ENCODE results near the gene OR8B8. TPM values are rescaled to one million over a fixed set of nuclear protein-coding genes. Genes with fewer than 3 reads are reported as not detected.

OR8B8 gene
- total RNA-seq, 1 experiment from 2014 or later: not detected

DNA sequence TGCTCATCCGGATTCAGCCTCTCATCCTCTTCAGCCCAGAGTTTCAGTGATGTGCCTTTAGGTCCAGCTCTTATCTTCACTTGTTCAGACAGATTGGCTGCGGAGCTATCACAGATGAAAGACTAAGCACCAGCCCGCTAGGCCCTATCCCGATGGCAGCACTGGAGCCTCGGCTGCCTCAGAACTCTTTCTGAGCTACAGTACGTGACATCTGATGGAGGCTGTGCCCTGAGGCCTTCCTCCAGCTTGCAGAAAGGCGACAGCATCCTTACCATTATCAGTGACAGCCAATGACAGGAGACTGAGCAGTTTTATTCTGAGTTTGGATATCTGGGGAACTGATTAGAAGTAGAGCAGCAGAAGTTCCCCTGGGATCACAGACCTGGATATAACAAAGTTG lies 4.0 kb downstream of the OR8B8 start:
- no peak for TF ChIP-seq ZNF138 (CRISPR knock-in tag; conservative IDR thresholded peaks at IDR 0.05)
- no peak for TF ChIP-seq ZNF671 (CRISPR knock-in tag; IDR thresholded peaks at IDR 0.05)
- TF ChIP-seq, protein P1, sequence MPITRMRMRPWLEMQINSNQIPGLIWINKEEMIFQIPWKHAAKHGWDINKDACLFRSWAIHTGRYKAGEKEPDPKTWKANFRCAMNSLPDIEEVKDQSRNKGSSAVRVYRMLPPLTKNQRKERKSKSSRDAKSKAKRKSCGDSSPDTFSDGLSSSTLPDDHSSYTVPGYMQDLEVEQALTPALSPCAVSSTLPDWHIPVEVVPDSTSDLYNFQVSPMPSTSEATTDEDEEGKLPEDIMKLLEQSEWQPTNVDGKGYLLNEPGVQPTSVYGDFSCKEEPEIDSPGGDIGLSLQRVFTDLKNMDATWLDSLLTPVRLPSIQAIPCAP (CRISPR knock-in tag; IDR thresholded peaks at IDR 0.05): no peak
- TF ChIP-seq RORB (CRISPR knock-in tag; IDR thresholded peaks at IDR 0.05): no peak
- TF ChIP-seq ZNF263 (CRISPR knock-in tag; IDR thresholded peaks at IDR 0.05; ENCODE audit: low read depth): no peak
- no peak for TF ChIP-seq ESRRA (CRISPR knock-in tag; IDR thresholded peaks at IDR 0.05; ENCODE audit: borderline replicate concordance)
- TF ChIP-seq NR3C1 (CRISPR knock-in tag; conservative IDR thresholded peaks at IDR 0.05; ENCODE audit: low read depth): no peak
- no peak for TF ChIP-seq ZNF416 (CRISPR knock-in tag; IDR thresholded peaks at IDR 0.05)
- no peak for TF ChIP-seq ZNF396 (CRISPR knock-in tag; IDR thresholded peaks at IDR 0.05; ENCODE audit: borderline replicate concordance)
- no peak for TF ChIP-seq FOXP4 (CRISPR knock-in tag; IDR thresholded peaks at IDR 0.05)
- TF ChIP-seq, protein P2, sequence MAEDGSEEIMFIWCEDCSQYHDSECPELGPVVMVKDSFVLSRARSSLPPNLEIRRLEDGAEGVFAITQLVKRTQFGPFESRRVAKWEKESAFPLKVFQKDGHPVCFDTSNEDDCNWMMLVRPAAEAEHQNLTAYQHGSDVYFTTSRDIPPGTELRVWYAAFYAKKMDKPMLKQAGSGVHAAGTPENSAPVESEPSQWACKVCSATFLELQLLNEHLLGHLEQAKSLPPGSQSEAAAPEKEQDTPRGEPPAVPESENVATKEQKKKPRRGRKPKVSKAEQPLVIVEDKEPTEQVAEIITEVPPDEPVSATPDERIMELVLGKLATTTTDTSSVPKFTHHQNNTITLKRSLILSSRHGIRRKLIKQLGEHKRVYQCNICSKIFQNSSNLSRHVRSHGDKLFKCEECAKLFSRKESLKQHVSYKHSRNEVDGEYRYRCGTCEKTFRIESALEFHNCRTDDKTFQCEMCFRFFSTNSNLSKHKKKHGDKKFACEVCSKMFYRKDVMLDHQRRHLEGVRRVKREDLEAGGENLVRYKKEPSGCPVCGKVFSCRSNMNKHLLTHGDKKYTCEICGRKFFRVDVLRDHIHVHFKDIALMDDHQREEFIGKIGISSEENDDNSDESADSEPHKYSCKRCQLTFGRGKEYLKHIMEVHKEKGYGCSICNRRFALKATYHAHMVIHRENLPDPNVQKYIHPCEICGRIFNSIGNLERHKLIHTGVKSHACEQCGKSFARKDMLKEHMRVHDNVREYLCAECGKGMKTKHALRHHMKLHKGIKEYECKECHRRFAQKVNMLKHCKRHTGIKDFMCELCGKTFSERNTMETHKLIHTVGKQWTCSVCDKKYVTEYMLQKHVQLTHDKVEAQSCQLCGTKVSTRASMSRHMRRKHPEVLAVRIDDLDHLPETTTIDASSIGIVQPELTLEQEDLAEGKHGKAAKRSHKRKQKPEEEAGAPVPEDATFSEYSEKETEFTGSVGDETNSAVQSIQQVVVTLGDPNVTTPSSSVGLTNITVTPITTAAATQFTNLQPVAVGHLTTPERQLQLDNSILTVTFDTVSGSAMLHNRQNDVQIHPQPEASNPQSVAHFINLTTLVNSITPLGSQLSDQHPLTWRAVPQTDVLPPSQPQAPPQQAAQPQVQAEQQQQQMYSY (CRISPR knock-in tag; IDR thresholded peaks at IDR 0.05): no peak
- no peak for TF ChIP-seq MXD4 (CRISPR knock-in tag; IDR thresholded peaks at IDR 0.05; ENCODE audit: borderline replicate concordance)
- TF ChIP-seq, protein P3, sequence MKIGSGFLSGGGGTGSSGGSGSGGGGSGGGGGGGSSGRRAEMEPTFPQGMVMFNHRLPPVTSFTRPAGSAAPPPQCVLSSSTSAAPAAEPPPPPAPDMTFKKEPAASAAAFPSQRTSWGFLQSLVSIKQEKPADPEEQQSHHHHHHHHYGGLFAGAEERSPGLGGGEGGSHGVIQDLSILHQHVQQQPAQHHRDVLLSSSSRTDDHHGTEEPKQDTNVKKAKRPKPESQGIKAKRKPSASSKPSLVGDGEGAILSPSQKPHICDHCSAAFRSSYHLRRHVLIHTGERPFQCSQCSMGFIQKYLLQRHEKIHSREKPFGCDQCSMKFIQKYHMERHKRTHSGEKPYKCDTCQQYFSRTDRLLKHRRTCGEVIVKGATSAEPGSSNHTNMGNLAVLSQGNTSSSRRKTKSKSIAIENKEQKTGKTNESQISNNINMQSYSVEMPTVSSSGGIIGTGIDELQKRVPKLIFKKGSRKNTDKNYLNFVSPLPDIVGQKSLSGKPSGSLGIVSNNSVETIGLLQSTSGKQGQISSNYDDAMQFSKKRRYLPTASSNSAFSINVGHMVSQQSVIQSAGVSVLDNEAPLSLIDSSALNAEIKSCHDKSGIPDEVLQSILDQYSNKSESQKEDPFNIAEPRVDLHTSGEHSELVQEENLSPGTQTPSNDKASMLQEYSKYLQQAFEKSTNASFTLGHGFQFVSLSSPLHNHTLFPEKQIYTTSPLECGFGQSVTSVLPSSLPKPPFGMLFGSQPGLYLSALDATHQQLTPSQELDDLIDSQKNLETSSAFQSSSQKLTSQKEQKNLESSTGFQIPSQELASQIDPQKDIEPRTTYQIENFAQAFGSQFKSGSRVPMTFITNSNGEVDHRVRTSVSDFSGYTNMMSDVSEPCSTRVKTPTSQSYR (CRISPR knock-in tag; IDR thresholded peaks at IDR 0.05): no peak
- no peak for TF ChIP-seq CDX4 (CRISPR knock-in tag; IDR thresholded peaks at IDR 0.05; ENCODE audit: borderline replicate concordance)
- no peak for TF ChIP-seq KAT7 (CRISPR knock-in tag; IDR thresholded peaks at IDR 0.05; ENCODE audit: borderline replicate concordance)
- TF ChIP-seq EMX1 (CRISPR knock-in tag; IDR thresholded peaks at IDR 0.05): no peak
- TF ChIP-seq, protein P4, sequence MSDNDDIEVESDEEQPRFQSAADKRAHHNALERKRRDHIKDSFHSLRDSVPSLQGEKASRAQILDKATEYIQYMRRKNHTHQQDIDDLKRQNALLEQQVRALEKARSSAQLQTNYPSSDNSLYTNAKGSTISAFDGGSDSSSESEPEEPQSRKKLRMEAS (CRISPR knock-in tag; IDR thresholded peaks at IDR 0.05): no peak
- no peak for TF ChIP-seq SOX15 (CRISPR knock-in tag; IDR thresholded peaks at IDR 0.05)
- TF ChIP-seq ATF1 (CRISPR knock-in tag; IDR thresholded peaks at IDR 0.05): no peak
- Mint-ChIP-seq H3K4me1 (no peaks in the 10 kb centered on the region), H3K4me3 (no peak overlapping the region), H3K36me3 (no peaks in the 10 kb centered on the region), H3K27ac (no peak overlapping the region), H3K9me3 (peaks cover 3% of the 10 kb centered on the region; the same call in 1 of the 2 replicates), H3K27me3 (ENCODE audit: low read depth) (no peaks in the 10 kb centered on the region; the same call in 1 of the 2 replicates)
- ChIA-PET POLR2A (no interaction called here), CTCF (interaction anchor here (1.2 to 2.0 kb wide), 4 partner anchors 12 to 182 kb away, joined by 3 to 8 read pairs (median 6); partner anchors contain the start of gene TBRG1)
- DNase-seq (ENCODE audit: low spot score) (no peak), ATAC-seq (no peak)
